Activated CD8-positive, alpha-beta memory T cell treated with anti-CD3 and anti-CD28 coated beads, Interleukin-2, amount 10 ng/mL, durations not matched to agents 7 days and 5 days (primary cell): ENCODE data around the gene ETFB. TPM values are rescaled to one million over a fixed set of nuclear protein-coding genes. Genes with fewer than 3 reads are reported as not detected.
"Not testable (repeated sequence)": the region's sequence is repeated elsewhere in the genome, so short reads cannot be mapped to it uniquely, and the experiment has no call there.

Experiments used
- ATAC-seq: fragments of 150-1000 bp; cut with Tn5 transposase; one replicate; pipeline ENCODE4 v1.10.0; 2021; ENCODE audit warnings: moderate library complexity
- CTCF ChIA-PET: fragments of 350-600 bp; sonication (Branson Sonifier 250); formaldehyde crosslinking; loops from one replicate; lab custom pipeline; 2021; ENCODE audit warnings: antibody characterized with exemption; lab: Charles Lee
- DNase-seq: peaks from one replicate; pipeline ENCODE4 v3.0.0-alpha.2; 2020
- H3K27ac Mint-ChIP-seq: one replicate; pipeline ENCODE4 v1.8.0; 2021; ENCODE audit warnings: mild to moderate bottlenecking, mixed read lengths
- H3K27me3 Mint-ChIP-seq: one replicate; pipeline ENCODE4 v1.8.0; 2021; ENCODE audit warnings: mixed read lengths
- H3K36me3 Mint-ChIP-seq: one replicate; pipeline ENCODE4 v1.8.0; 2021; ENCODE audit warnings: mild to moderate bottlenecking, mixed read lengths
- H3K4me1 Mint-ChIP-seq: one replicate; pipeline ENCODE4 v1.8.0; 2021; ENCODE audit warnings: mixed read lengths
- H3K4me3 Mint-ChIP-seq: one replicate; pipeline ENCODE4 v1.8.0; 2021; ENCODE audit warnings: mild to moderate bottlenecking, moderate library complexity, mixed read lengths
- H3K9me3 Mint-ChIP-seq: one replicate; pipeline ENCODE4 v1.8.0; 2022; ENCODE audit warnings: low read depth, mixed read lengths
- total RNA-seq, 2 experiments: library from RNA; stranded (reverse); gene quantifications; one replicate each; pipeline ENCODE4 v1.2.3, GENCODE V29; 2021

Gene ETFB
- total RNA-seq, result 100 to 1,000 TPM; 121 to 123 TPM

GRCh38 chr19:51365965-51366388 lies at the start of gene ETFB:
Gene ETFB (minus strand): TSS chr19:51366388. CDS start chr19:51366326, 62 bp downstream.
- Mint-ChIP-seq H3K9me3 (no peaks in the 10 kb centered on the region), H3K4me3 (peak within 1 kb of the TSS; percentile 97), H3K27ac (peak within 1 kb of the TSS; percentile 98), H3K27me3 (no peaks in the 10 kb centered on the region), H3K4me1 (peaks cover 54% of the 10 kb centered on the region), H3K36me3 (peaks cover 20% of the 10 kb centered on the region)
- CTCF ChIA-PET, result interaction anchor here (0.7 to 1.9 kb wide), 8 partner anchors 9 to 76 kb away, joined by 3 to 14 read pairs (median 4); no protein-coding TSS in a partner anchor
- ATAC-seq, result no peak
- DNase-seq, result no peak

- no peak overlapping the region for H3K4me3 Mint-ChIP-seq
- DNase-seq (no peak), ATAC-seq (no peak)
- no peaks in the 10 kb centered on the region for H3K36me3 Mint-ChIP-seq
- H3K27ac Mint-ChIP-seq, result no peak overlapping the region
- peaks cover 6% of the 10 kb centered on the region for H3K27me3 Mint-ChIP-seq
- H3K9me3 Mint-ChIP-seq, result no peaks in the 10 kb centered on the region
- CTCF ChIA-PET, result no interaction called here
- H3K4me1 Mint-ChIP-seq, result peaks cover 17% of the 10 kb centered on the region
These were observed 49.0 kb upstream of the ETFB start for GRCh38 chr19:51415187-51415586.

GRCh38 chr19:51410950-51411748 lies 45.0 kb upstream of the ETFB start:
- Mint-ChIP-seq H3K27ac (no peak overlapping the region), H3K27me3 (no peaks in the 10 kb centered on the region), H3K4me3 (no peak overlapping the region), H3K9me3 (no peaks in the 10 kb centered on the region), H3K36me3 (no peaks in the 10 kb centered on the region), H3K4me1 (peaks cover 10% of the 10 kb centered on the region)
- ATAC-seq (no peak), DNase-seq (no peak)
- CTCF ChIA-PET, result interaction anchor here (1.1 kb wide), 1 partner anchor 9 kb away, joined by 3 read pairs; no protein-coding TSS in a partner anchor

GRCh38 chr19:51407511-51408131 lies 41.4 kb upstream of the ETFB start:
- CTCF ChIA-PET, result interaction anchor here (0.7 to 2.7 kb wide), 17 partner anchors 9 to 111 kb away, joined by 3 to 28 read pairs (median 4); partner anchors contain the start of genes ETFB, NKG7, SIGLEC10 and VSIG10L
- no peaks in the 10 kb centered on the region for H3K27me3 Mint-ChIP-seq
- ATAC-seq (peak; percentile 60), DNase-seq (peak; percentile 62)
- H3K4me1 Mint-ChIP-seq, result peaks cover 10% of the 10 kb centered on the region
- peaks cover 14% of the 10 kb centered on the region for H3K36me3 Mint-ChIP-seq
- H3K4me3 Mint-ChIP-seq, result no peak overlapping the region
- H3K27ac Mint-ChIP-seq, result no peak overlapping the region
- H3K9me3 Mint-ChIP-seq, result peaks cover 2% of the 10 kb centered on the region

GRCh38 chr19:51402117-51402516 lies 35.9 kb upstream of the ETFB start:
- DNase-seq (no peak), ATAC-seq (no peak)
- H3K27ac Mint-ChIP-seq, result no peak overlapping the region
- CTCF ChIA-PET, result interaction anchor here (1.7 to 4.6 kb wide), 2 partner anchors 16 to 19 kb away, joined by 4 to 18 read pairs; no protein-coding TSS in a partner anchor
- no peaks in the 10 kb centered on the region for H3K27me3 Mint-ChIP-seq
- H3K36me3 Mint-ChIP-seq, result peaks cover 24% of the 10 kb centered on the region
- no peak overlapping the region for H3K4me3 Mint-ChIP-seq
- H3K4me1 Mint-ChIP-seq, result peaks cover 8% of the 10 kb centered on the region
- H3K9me3 Mint-ChIP-seq, result peaks cover 11% of the 10 kb centered on the region

- H3K36me3 Mint-ChIP-seq, result peaks cover 27% of the 10 kb centered on the region
- ATAC-seq, H3K27me3 Mint-ChIP-seq, DNase-seq, H3K27ac Mint-ChIP-seq, H3K4me3 Mint-ChIP-seq: not testable (repeated sequence)
- CTCF ChIA-PET, result interaction anchor here (0.7 to 7.7 kb wide), 4 partner anchors 8 to 39 kb away, joined by 3 to 97 read pairs (median 13); partner anchors contain the start of genes CLDND2 and NKG7
- peaks cover 26% of the 10 kb centered on the region for H3K4me1 Mint-ChIP-seq
- peaks cover 11% of the 10 kb centered on the region for H3K9me3 Mint-ChIP-seq
These were observed 33.7 kb upstream of the ETFB start for GRCh38 chr19:51399936-51400335.

DNA sequence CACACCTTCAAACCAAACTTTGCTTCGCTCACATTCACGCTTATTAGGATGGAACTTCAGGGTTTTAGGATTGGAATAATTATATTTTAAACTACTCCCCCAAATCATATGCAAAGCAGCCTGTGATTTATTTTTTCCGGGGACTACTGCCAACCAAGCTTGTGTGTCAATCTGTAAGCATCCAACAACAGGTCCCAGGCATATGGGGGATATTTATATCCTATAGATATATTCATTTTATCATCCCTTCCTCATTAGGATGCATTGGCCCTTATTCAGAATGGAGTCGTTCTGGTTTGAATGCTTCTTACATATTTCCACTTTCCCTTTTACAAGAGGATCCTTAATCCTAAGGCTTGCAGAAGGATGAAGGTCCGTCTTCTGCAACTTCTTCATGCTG lies 33.0 kb upstream of the ETFB start:
- DNase-seq (no peak), ATAC-seq (no peak)
- H3K27me3 Mint-ChIP-seq, result no peaks in the 10 kb centered on the region
- no peak overlapping the region for H3K4me3 Mint-ChIP-seq
- peaks cover 26% of the 10 kb centered on the region for H3K36me3 Mint-ChIP-seq
- peaks cover 27% of the 10 kb centered on the region for H3K4me1 Mint-ChIP-seq
- peaks cover 11% of the 10 kb centered on the region for H3K9me3 Mint-ChIP-seq
- CTCF ChIA-PET, result interaction anchor here (0.7 to 7.7 kb wide), 11 partner anchors 9 to 258 kb away, joined by 3 to 97 read pairs (median 7); partner anchors contain the start of genes CLDND2, LIM2 and NKG7
- H3K27ac Mint-ChIP-seq, result no peak overlapping the region

DNA sequence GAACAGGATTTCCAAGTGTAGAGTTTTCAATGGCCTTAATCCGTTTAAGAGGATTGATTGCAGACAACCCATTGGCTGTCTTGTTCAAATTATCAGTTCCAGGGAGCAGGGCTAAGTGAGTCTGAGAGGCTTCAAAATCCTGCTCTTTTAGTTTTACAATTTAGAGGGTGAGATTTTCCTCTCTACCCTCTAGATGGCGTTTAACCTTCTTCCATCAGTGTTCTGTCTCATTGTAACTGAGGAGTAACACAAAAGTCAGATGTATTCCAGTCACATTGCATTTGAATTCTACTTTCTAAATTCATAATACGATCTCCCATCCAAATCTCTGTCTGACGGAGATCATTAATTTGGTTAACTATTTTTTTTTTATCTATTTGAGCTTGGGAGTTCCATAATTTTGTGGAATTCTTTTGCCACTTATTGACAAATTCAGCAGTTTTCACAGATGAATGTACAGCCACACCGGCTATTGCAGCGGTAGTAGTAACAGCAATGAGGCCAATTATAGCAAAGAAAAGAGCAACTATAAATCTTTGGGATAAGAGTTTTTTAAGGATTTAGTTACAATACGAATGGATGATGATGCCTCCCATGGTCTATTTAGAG lies 32.0 kb upstream of the ETFB start:
- no peak for ATAC-seq
- no peak for DNase-seq
- Mint-ChIP-seq H3K9me3 (peaks cover 9% of the 10 kb centered on the region), H3K4me3 (no peak overlapping the region), H3K27me3 (no peaks in the 10 kb centered on the region), H3K4me1 (peaks cover 33% of the 10 kb centered on the region), H3K27ac (no peak overlapping the region), H3K36me3 (peaks cover 19% of the 10 kb centered on the region)
- CTCF ChIA-PET, result interaction anchor here (0.6 to 7.7 kb wide), 14 partner anchors 9 to 259 kb away, joined by 3 to 97 read pairs (median 6); partner anchors contain the start of genes CLDND2, LIM2, NKG7 and SIGLEC10

GRCh38 chr19:51397453-51397852 lies 31.3 kb upstream of the ETFB start:
- not testable (repeated sequence) for H3K9me3 Mint-ChIP-seq, DNase-seq, H3K27ac Mint-ChIP-seq, ATAC-seq, H3K4me3 Mint-ChIP-seq, H3K27me3 Mint-ChIP-seq
- CTCF ChIA-PET, result interaction anchor here (0.6 to 7.7 kb wide), 12 partner anchors 10 to 260 kb away, joined by 3 to 97 read pairs (median 9); partner anchors contain the start of genes CLDND2, LIM2, NKG7 and SIGLEC10
- Mint-ChIP-seq H3K36me3 (peaks cover 12% of the 10 kb centered on the region), H3K4me1 (peaks cover 37% of the 10 kb centered on the region)

DNA sequence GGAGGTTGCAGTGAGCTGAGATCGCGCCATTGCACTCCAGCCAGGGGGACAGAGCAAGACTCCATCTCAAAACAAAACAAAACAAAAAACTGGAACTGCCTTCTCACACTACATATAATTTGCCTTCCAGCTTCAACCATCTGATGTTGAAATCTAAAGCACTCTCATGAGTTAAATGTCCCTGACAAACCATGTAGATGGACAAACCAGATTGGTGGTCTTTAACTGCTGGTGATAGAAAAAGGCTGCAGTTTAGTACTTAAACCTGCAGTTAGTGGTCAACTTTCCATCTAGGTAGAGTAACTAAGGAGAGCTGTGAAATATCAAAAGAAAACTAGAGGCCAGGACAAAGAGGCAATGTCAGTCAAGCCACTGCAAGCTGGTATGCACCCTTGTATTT lies 30.0 kb upstream of the ETFB start:
- H3K4me3 Mint-ChIP-seq, result peak overlapping the region; percentile 94
- no peaks in the 10 kb centered on the region for H3K9me3 Mint-ChIP-seq
- H3K4me1 Mint-ChIP-seq, result peaks cover 42% of the 10 kb centered on the region
- H3K27ac Mint-ChIP-seq, result peak overlapping the region; percentile 100
- DNase-seq (no peak), ATAC-seq (no peak)
- H3K36me3 Mint-ChIP-seq, result peaks cover 3% of the 10 kb centered on the region
- CTCF ChIA-PET, result interaction anchor here (0.9 to 7.7 kb wide), 11 partner anchors 11 to 237 kb away, joined by 3 to 97 read pairs (median 13); partner anchors contain the start of genes CLDND2, NKG7 and VSIG10L
- H3K27me3 Mint-ChIP-seq, result no peaks in the 10 kb centered on the region

DNA sequence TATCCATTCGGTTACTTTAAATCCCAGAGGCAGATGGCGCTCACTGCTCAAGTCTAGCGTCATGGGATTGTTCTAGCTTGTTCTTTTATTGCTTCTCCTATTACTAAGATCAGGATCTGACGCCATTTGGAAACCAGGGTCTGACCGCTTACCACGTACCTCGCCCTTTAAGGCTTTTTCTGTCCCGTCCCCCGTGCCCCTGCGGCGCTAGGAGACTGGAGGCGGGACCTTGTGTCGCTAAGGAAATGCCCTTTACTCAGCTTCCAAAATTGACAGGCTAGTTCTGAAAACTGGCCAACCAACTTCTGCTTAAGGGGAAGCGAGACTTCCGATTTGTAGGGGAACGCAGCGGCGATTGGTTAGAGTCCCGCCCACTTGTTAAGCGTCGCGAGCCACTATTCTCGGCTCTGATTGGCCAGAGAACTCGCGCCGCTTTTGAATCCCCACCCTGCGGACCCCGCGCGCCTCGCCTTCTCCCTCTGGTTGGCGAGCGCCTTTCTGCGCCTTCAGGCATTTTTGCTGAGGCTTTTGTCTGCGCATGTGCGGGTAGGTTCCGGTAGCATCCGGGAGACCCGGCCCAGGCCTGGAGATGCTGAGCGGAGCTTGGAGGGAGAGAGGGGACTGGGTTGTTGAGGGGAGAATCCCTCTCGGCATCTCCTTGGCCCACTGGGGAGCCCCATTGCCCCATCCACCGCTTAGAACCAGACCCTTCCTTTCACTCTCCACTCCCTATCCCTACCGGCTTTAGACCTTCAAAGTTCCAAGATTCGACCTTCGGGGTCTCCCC lies 28.1 kb upstream of the ETFB start:
- no peaks in the 10 kb centered on the region for H3K9me3 Mint-ChIP-seq
- peak overlapping the region; percentile 94 for H3K4me3 Mint-ChIP-seq
- peaks cover 3% of the 10 kb centered on the region for H3K36me3 Mint-ChIP-seq
- DNase-seq (peak; percentile 99), ATAC-seq (peak; percentile 86)
- peaks cover 47% of the 10 kb centered on the region for H3K4me1 Mint-ChIP-seq
- CTCF ChIA-PET, result interaction anchor here (0.6 to 7.7 kb wide), 17 partner anchors 9 to 831 kb away, joined by 3 to 97 read pairs (median 7); partner anchors contain the start of genes CLDND2, NKG7 and SIGLEC10
- no peaks in the 10 kb centered on the region for H3K27me3 Mint-ChIP-seq
- H3K27ac Mint-ChIP-seq, result peak overlapping the region; percentile 100

GRCh38 chr19:51392701-51393100 lies 26.5 kb upstream of the ETFB start:
- Mint-ChIP-seq H3K27me3 (no peaks in the 10 kb centered on the region), H3K27ac (peak overlapping the region; percentile 75), H3K9me3 (no peaks in the 10 kb centered on the region), H3K4me1 (peaks cover 45% of the 10 kb centered on the region), H3K36me3 (peaks cover 3% of the 10 kb centered on the region), H3K4me3 (peak overlapping the region; percentile 18)
- no peak for ATAC-seq
- CTCF ChIA-PET, result interaction anchor here (1.4 to 5.9 kb wide), 2 partner anchors 16 to 22 kb away, joined by 5 to 32 read pairs; no protein-coding TSS in a partner anchor
- no peak for DNase-seq
